Activated naive CD4-positive, alpha-beta T cell treated with anti-CD3 and anti-CD28 coated beads, Interleukin-2, amount 50 U/mL, for 24 hours (primary cell): ENCODE measurements around the gene PTPRE.

ENCODE experiments used
- H3K27ac Mint-ChIP-seq: one replicate; pipeline ENCODE4 v1.8.0; 2021; ENCODE audit warnings: mild to moderate bottlenecking, mixed read lengths
- H3K27me3 Mint-ChIP-seq: one replicate; pipeline ENCODE4 v1.8.0; 2021; ENCODE audit warnings: mixed read lengths
- H3K36me3 Mint-ChIP-seq: one replicate; pipeline ENCODE4 v1.8.0; 2021; ENCODE audit warnings: mixed read lengths
- H3K4me1 Mint-ChIP-seq: one replicate; pipeline ENCODE4 v1.8.0; 2021; ENCODE audit warnings: mixed read lengths
- H3K4me3 Mint-ChIP-seq: one replicate; pipeline ENCODE4 v1.8.0; 2021; ENCODE audit warnings: mild to moderate bottlenecking, mixed read lengths
- H3K9me3 Mint-ChIP-seq: one replicate; pipeline ENCODE4 v1.8.0; 2021; ENCODE audit warnings: mixed read lengths

PTPRE gene

GRCh38 chr10:127925471-127926207, 18.7 kb downstream of the PTPRE start:
- Mint-ChIP-seq H3K27ac (no peak overlapping the region), H3K4me3 (no peak overlapping the region), H3K36me3 (no peaks in the 10 kb centered on the region), H3K4me1 (no peaks in the 10 kb centered on the region), H3K27me3 (no peaks in the 10 kb centered on the region), H3K9me3 (no peaks in the 10 kb centered on the region)

- no peaks in the 10 kb centered on the region for H3K9me3 Mint-ChIP-seq
- no peaks in the 10 kb centered on the region for H3K36me3 Mint-ChIP-seq
- H3K4me3 Mint-ChIP-seq, result no peak overlapping the region
- no peaks in the 10 kb centered on the region for H3K27me3 Mint-ChIP-seq
- H3K27ac Mint-ChIP-seq, result no peak overlapping the region
- no peaks in the 10 kb centered on the region for H3K4me1 Mint-ChIP-seq
These were observed 19.6 kb downstream of the PTPRE start for GRCh38 chr10:127926455-127926854.

GRCh38 chr10:127928021-127928806, 21.3 kb downstream of the PTPRE start:
- H3K36me3 Mint-ChIP-seq, result no peaks in the 10 kb centered on the region
- no peaks in the 10 kb centered on the region for H3K4me1 Mint-ChIP-seq
- H3K27me3 Mint-ChIP-seq, result no peaks in the 10 kb centered on the region
- H3K4me3 Mint-ChIP-seq, result no peak overlapping the region
- H3K9me3 Mint-ChIP-seq, result no peaks in the 10 kb centered on the region
- H3K27ac Mint-ChIP-seq, result no peak overlapping the region

- H3K4me1 Mint-ChIP-seq, result no peaks in the 10 kb centered on the region
- H3K27me3 Mint-ChIP-seq, result peaks cover 2% of the 10 kb centered on the region
- H3K27ac Mint-ChIP-seq, result no peak overlapping the region
- H3K4me3 Mint-ChIP-seq, result no peak overlapping the region
- H3K36me3 Mint-ChIP-seq, result no peaks in the 10 kb centered on the region
- H3K9me3 Mint-ChIP-seq, result no peaks in the 10 kb centered on the region
These were observed 25.8 kb downstream of the PTPRE start for GRCh38 chr10:127932521-127933270.

- H3K27ac Mint-ChIP-seq, result no peak overlapping the region
- no peaks in the 10 kb centered on the region for H3K4me1 Mint-ChIP-seq
- no peaks in the 10 kb centered on the region for H3K9me3 Mint-ChIP-seq
- no peaks in the 10 kb centered on the region for H3K36me3 Mint-ChIP-seq
- no peak overlapping the region for H3K4me3 Mint-ChIP-seq
- H3K27me3 Mint-ChIP-seq, result peaks cover 2% of the 10 kb centered on the region
These were observed 26.4 kb downstream of the PTPRE start for GRCh38 chr10:127933271-127933670.

- Mint-ChIP-seq H3K4me1 (no peaks in the 10 kb centered on the region), H3K36me3 (no peaks in the 10 kb centered on the region), H3K4me3 (no peak overlapping the region), H3K27me3 (peaks cover 2% of the 10 kb centered on the region), H3K9me3 (no peaks in the 10 kb centered on the region), H3K27ac (no peak overlapping the region)
These were observed 27.5 kb downstream of the PTPRE start for GRCh38 chr10:127934383-127934782.

- peaks cover 2% of the 10 kb centered on the region for H3K27me3 Mint-ChIP-seq
- H3K9me3 Mint-ChIP-seq, result no peaks in the 10 kb centered on the region
- H3K4me3 Mint-ChIP-seq, result no peak overlapping the region
- no peak overlapping the region for H3K27ac Mint-ChIP-seq
- H3K36me3 Mint-ChIP-seq, result no peaks in the 10 kb centered on the region
- no peaks in the 10 kb centered on the region for H3K4me1 Mint-ChIP-seq
These were observed 28.2 kb downstream of the PTPRE start for GRCh38 chr10:127935071-127935561.

GRCh38 chr10:127937069-127937468, 30.2 kb downstream of the PTPRE start:
- Mint-ChIP-seq H3K4me1 (no peaks in the 10 kb centered on the region), H3K27me3 (peaks cover 2% of the 10 kb centered on the region), H3K36me3 (no peaks in the 10 kb centered on the region), H3K9me3 (no peaks in the 10 kb centered on the region), H3K4me3 (no peak overlapping the region), H3K27ac (no peak overlapping the region)

- H3K4me3 Mint-ChIP-seq, result no peak overlapping the region
- H3K27ac Mint-ChIP-seq, result no peak overlapping the region
- no peaks in the 10 kb centered on the region for H3K36me3 Mint-ChIP-seq
- H3K27me3 Mint-ChIP-seq, result peaks cover 2% of the 10 kb centered on the region
- no peaks in the 10 kb centered on the region for H3K9me3 Mint-ChIP-seq
- peaks cover 8% of the 10 kb centered on the region for H3K4me1 Mint-ChIP-seq
These were observed 31.1 kb downstream of the PTPRE start for GRCh38 chr10:127937915-127938463.

- Mint-ChIP-seq H3K27me3 (peaks cover 2% of the 10 kb centered on the region), H3K4me1 (peaks cover 13% of the 10 kb centered on the region), H3K4me3 (no peak overlapping the region), H3K27ac (no peak overlapping the region), H3K9me3 (no peaks in the 10 kb centered on the region), H3K36me3 (no peaks in the 10 kb centered on the region)
These were observed 33.0 kb downstream of the PTPRE start for GRCh38 chr10:127939786-127940330.

GRCh38 chr10:127940866-127941640, 34.1 kb downstream of the PTPRE start:
- no peak overlapping the region for H3K4me3 Mint-ChIP-seq
- H3K9me3 Mint-ChIP-seq, result no peaks in the 10 kb centered on the region
- peaks cover 2% of the 10 kb centered on the region for H3K27me3 Mint-ChIP-seq
- H3K4me1 Mint-ChIP-seq, result peaks cover 23% of the 10 kb centered on the region
- H3K36me3 Mint-ChIP-seq, result no peaks in the 10 kb centered on the region
- H3K27ac Mint-ChIP-seq, result no peak overlapping the region

GRCh38 chr10:127942811-127943210, 35.9 kb downstream of the PTPRE start:
- Mint-ChIP-seq H3K27me3 (no peaks in the 10 kb centered on the region), H3K4me1 (peaks cover 29% of the 10 kb centered on the region), H3K27ac (no peak overlapping the region), H3K9me3 (no peaks in the 10 kb centered on the region), H3K4me3 (no peak overlapping the region), H3K36me3 (no peaks in the 10 kb centered on the region)

GRCh38 chr10:127943336-127943910, 36.5 kb downstream of the PTPRE start:
- H3K27ac Mint-ChIP-seq, result no peak overlapping the region
- no peaks in the 10 kb centered on the region for H3K27me3 Mint-ChIP-seq
- no peak overlapping the region for H3K4me3 Mint-ChIP-seq
- H3K36me3 Mint-ChIP-seq, result no peaks in the 10 kb centered on the region
- H3K4me1 Mint-ChIP-seq, result peaks cover 29% of the 10 kb centered on the region
- H3K9me3 Mint-ChIP-seq, result no peaks in the 10 kb centered on the region

GRCh38 chr10:127944256-127944655, 37.4 kb downstream of the PTPRE start:
- Mint-ChIP-seq H3K9me3 (no peaks in the 10 kb centered on the region), H3K27me3 (no peaks in the 10 kb centered on the region), H3K4me3 (no peak overlapping the region), H3K4me1 (peaks cover 29% of the 10 kb centered on the region), H3K36me3 (no peaks in the 10 kb centered on the region), H3K27ac (no peak overlapping the region)
